Thymus (tissue), 11 donors: ENCODE measurements around the gene BRAT1. TPM values are rescaled to one million over a fixed set of nuclear protein-coding genes. Genes with fewer than 3 reads are reported as not detected.
A peak's percentile ranks its signal among the peaks of the same experiment; 100 is the strongest.
"Not testable (repeated sequence)": the region's sequence is repeated elsewhere in the genome, so short reads cannot be mapped to it uniquely, and the experiment has no call there.

ENCODE experiments used
- DNase-seq, 9 donors: peaks; one replicate each; pipeline ENCODE4 v3.0.0-alpha.2; 2013; ENCODE audit warnings: low spot score in 9 of 9, low read depth in 6 of 9, missing footprints in 1 of 9
- H3K27ac ChIP-seq, 2 donors: one replicate each; pipeline ENCODE4 v1.5.1; 2013; ENCODE audit warnings: control low read depth in 1 of 2, low read depth in 1 of 2, low read length in 1 of 2, mild to moderate bottlenecking in 1 of 2, moderate library complexity in 1 of 2
- H3K27me3 ChIP-seq, 2 donors: one replicate each; pipeline ENCODE4 v1.5.1; 2013; ENCODE audit warnings: low read length in 1 of 2; ENCODE audit not compliant: control insufficient read depth in 2 of 2, insufficient read depth in 1 of 2
- H3K36me3 ChIP-seq, 2 donors: one replicate each; pipeline ENCODE4 v1.5.1; 2013; ENCODE audit warnings: low read length in 1 of 2, mild to moderate bottlenecking in 1 of 2, moderate library complexity in 1 of 2; ENCODE audit not compliant: control insufficient read depth in 2 of 2, insufficient read depth in 2 of 2
- H3K4me1 ChIP-seq, 2 donors: one replicate each; pipeline ENCODE4 v1.5.1; 2013; ENCODE audit warnings: low read length in 2 of 2; ENCODE audit not compliant: control insufficient read depth in 2 of 2, insufficient read depth in 2 of 2
- H3K4me3 ChIP-seq, 2 donors: one replicate each; pipeline ENCODE4 v1.5.1; 2013; ENCODE audit warnings: low read length in 2 of 2, control low read depth in 1 of 2, mild to moderate bottlenecking in 1 of 2
- H3K9me3 ChIP-seq, 2 donors: one replicate each; pipeline ENCODE4 v1.5.1; 2013; ENCODE audit warnings: low read length in 1 of 2, mild to moderate bottlenecking in 1 of 2; ENCODE audit not compliant: control insufficient read depth in 2 of 2, insufficient read depth in 1 of 2
- WGBS: extraction: QIAGEN DNeasy Blood & Tissue Kit; methylation state at CpG from one replicate; pipeline ENCODE4 v1.1.7; 2013; 5-methylcytosine and 5-hydroxymethylcytosine counted together
- polyA plus RNA-seq: library from polyadenylated mRNA; stranded (reverse); fragments of 200-250 nt; gene quantifications from one replicate; pipeline ENCODE4 v1.2.3, GENCODE V29; 2013
- total RNA-seq: library from RNA; stranded (reverse); fragments of 120-200 nt; gene quantifications from one replicate; pipeline ENCODE4 v1.2.4, GENCODE V29; 2013
- donor health status: healthy.

The BRAT1 gene
- total and polyA plus RNA-seq, 2 donors = 19.9 to 40.8 TPM

- no peaks in the 10 kb centered on the region for H3K27me3 ChIP-seq
- H3K9me3 ChIP-seq = peaks cover 0 to 3% of the 10 kb centered on the region in 2 donors
- no peak for DNase-seq
Measured at GRCh38 chr7:2542011-2542915, 13.1 kb downstream of the BRAT1 start.

DNA sequence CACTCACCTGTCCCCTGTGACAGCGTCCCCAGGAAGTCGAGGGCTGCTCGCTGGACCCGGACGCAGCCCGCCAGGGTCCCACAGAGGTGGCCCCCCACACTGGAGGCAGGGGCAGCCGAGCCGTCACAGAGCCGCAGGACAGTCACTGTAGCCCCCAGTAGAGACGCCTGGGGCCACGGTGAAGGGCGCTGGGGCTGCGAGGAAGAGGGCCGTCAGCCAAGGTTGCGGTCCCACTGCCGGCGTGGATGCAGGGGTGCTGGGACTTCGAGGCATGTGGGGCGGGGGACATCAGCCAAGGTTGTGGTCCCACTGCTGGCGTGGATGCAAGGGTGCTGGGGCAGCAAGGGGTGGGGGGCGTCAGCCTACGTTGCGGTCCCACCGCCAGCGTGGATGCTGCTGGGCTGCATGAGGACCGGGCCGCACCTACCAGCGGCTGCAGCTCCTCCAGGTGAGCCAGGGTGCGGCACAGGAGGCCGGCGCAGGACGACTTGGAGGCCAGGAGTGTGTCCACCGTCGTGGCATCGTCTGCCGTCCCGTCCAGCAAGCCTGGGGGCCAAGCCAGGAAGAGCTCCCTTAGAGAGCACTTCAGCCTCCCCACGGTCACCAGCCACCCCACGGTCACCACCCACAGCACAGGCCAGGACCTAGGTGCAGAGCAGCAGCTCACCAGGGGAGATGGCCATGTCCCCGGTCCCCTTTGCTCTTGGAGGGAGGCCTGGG lies 13.9 kb downstream of the BRAT1 start:
- no peak overlapping the region for H3K27ac ChIP-seq
- H3K36me3 ChIP-seq = peaks cover 67 to 80% of the 10 kb centered on the region in 2 donors
- no peaks in the 10 kb centered on the region for H3K4me1 ChIP-seq
- no peaks in the 10 kb centered on the region for H3K27me3 ChIP-seq
- DNase-seq = no peak
- 97% methylated on average over 40 of the region's 40 CpGs for WGBS
- peaks cover 0 to 3% of the 10 kb centered on the region in 2 donors for H3K9me3 ChIP-seq
- H3K4me3 ChIP-seq = no peak overlapping the region

More at GRCh38 chr7:2542011-2542915, 13.1 kb downstream of the BRAT1 start:
- no peaks in the 10 kb centered on the region for H3K4me1 ChIP-seq
- 96% methylated on average over 25 of the region's 25 CpGs for WGBS
- H3K36me3 ChIP-seq = peaks cover 74 to 88% of the 10 kb centered on the region in 2 donors
- no peak overlapping the region for H3K4me3 ChIP-seq
- H3K27ac ChIP-seq = no peak overlapping the region

DNA sequence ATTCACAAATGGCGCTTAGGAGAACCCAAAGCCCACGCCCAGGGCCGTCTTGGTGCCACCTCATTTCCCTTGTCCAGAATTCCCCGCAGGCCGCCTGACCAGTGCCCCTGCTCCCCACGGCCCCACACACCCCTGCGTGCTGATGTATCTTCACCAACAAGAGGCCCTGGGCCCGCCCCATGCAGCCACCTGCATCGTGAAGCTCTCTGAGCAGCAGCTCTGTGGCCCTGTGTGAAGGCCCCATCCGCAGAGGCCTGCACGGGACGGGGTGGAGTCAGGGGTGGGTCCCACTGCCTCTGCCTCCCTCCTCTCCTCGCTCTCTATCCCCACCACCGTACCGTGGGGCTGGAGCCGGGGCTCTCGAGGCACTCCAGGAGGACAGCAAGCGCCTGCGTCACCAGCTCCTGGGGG lies 14.7 kb downstream of the BRAT1 start:
- Histone ChIP-seq H3K9me3 (peaks cover 0 to 3% of the 10 kb centered on the region in 2 donors), H3K36me3 (peaks cover 61 to 72% of the 10 kb centered on the region in 2 donors), H3K4me3 (no peak overlapping the region), H3K4me1 (no peaks in the 10 kb centered on the region), H3K27ac (no peak overlapping the region), H3K27me3 (no peaks in the 10 kb centered on the region)
- WGBS = 98% methylated on average over 19 of the region's 19 CpGs
- DNase-seq = no peak

DNA sequence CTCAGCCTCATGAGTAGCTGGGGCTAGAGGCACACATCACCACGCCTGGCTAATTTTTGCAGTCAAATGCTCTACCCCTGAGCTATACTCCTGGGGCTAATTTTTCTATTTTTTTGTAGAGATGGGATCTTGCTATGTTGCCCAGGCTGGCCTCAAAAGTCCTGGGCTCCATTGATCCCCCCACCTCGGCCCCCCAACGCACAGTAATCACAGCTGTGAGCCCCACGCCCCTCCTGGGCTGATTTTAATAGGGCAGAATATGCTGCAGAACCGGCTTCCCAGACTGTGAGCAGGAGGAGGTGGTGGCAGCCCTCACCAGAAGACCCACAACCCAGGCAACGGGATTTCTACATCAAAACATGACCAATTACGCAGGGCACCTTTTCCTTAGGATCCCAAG lies 15.2 kb downstream of the BRAT1 start:
- H3K9me3 ChIP-seq = peaks cover 0 to 3% of the 10 kb centered on the region in 2 donors
- no peaks in the 10 kb centered on the region for H3K4me1 ChIP-seq
- DNase-seq = no peak
- H3K27ac ChIP-seq = no peak overlapping the region
- WGBS = over 99% methylated on average over 7 of the region's 7 CpGs
- H3K27me3 ChIP-seq = no peaks in the 10 kb centered on the region
- peaks cover 60 to 70% of the 10 kb centered on the region in 2 donors for H3K36me3 ChIP-seq
- no peak overlapping the region for H3K4me3 ChIP-seq

DNA sequence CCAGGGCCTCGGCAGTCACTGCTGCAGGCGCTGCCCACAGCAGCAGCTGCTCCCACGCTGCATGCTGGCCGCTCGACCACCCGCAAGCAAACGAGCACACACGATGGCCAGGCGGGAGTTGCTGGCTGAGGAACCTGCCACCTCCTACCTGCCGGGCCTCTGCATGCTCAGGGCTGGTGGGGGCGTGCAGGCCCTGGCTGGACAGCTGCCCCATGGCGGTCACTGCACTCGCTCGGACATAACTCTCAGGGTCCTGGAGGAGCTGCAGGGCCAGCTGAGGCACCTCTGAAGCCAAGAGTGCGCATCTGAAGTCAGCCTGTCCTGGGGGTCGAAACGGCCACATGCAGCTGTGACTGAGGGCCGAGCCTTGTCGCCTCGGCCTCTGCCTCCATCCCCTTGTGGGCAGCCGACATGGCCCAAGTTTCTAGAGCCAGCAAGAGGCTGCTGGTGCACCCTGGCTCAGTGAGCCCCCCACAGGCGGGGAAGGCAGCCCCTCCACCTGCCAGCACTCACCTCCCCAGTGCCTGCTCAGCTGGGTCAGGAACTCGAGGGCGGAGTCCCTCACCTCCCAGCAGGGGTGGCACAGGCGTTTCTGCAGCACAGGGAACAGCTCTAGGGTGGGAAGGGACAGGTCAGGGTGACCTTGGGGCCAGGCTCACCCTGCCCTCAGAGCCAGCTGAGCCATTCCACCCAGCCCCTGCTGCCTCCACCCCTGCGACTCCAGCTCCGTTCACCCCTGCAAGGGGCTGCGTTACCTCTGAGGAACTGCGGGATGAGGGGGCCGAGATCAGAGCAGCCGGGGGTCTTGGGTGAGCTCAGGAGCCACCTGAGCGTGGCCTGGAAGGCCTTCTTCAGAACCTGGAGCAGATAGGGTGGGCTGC lies 16.1 kb downstream of the BRAT1 start:
- Histone ChIP-seq H3K4me3 (no peak overlapping the region), H3K4me1 (no peaks in the 10 kb centered on the region), H3K36me3 (peaks cover 54 to 61% of the 10 kb centered on the region in 2 donors), H3K27ac (peak overlapping the region in 1 of 2 donors; percentile 13), H3K9me3 (peaks cover 0 to 3% of the 10 kb centered on the region in 2 donors), H3K27me3 (no peaks in the 10 kb centered on the region)
- DNase-seq = no peak
- 97% methylated on average over 32 of the region's 32 CpGs for WGBS

GRCh38 chr7:2537981-2538851 lies 17.1 kb downstream of the BRAT1 start:
- peaks cover 0 to 2% of the 10 kb centered on the region in 2 donors for H3K9me3 ChIP-seq
- DNase-seq = no peak
- no peak overlapping the region for H3K4me3 ChIP-seq
- peaks cover 45 to 53% of the 10 kb centered on the region in 2 donors for H3K36me3 ChIP-seq
- no peak overlapping the region for H3K27ac ChIP-seq
- no peaks in the 10 kb centered on the region for H3K27me3 ChIP-seq
- WGBS = 97% methylated on average over 47 of the region's 47 CpGs
- no peaks in the 10 kb centered on the region for H3K4me1 ChIP-seq

GRCh38 chr7:2535872-2536627 lies 19.3 kb downstream of the BRAT1 start:
- DNase-seq, H3K27ac ChIP-seq: not testable (repeated sequence)
- WGBS = 82% methylated on average over 16 of the region's 19 CpGs

More at GRCh38 chr7:2535872-2536627, 19.3 kb downstream of the BRAT1 start:
- H3K27me3 ChIP-seq, H3K9me3 ChIP-seq, H3K4me1 ChIP-seq, H3K4me3 ChIP-seq: not testable (repeated sequence)
- H3K36me3 ChIP-seq = peaks cover 25 to 31% of the 10 kb centered on the region in 2 donors
